NCI-H2227 (cell line): Measurements from ENCODE around the gene MTMR10.
A peak's percentile ranks its signal among the peaks of the same experiment; 100 is the strongest.

ENCODE experiments used
- DNase-seq: peaks from one replicate; lab custom pipeline; 2025; ENCODE audit not compliant: unreplicated experiment; lab: John Stamatoyannopoulos, UW

Gene MTMR10

GRCh38 chr15:31014608-31014925 is 23.1 kb upstream of the MTMR10 start:
- DNase-seq, result no peak

GRCh38 chr15:31013863-31014607 is 22.6 kb upstream of the MTMR10 start:
- DNase-seq, result no peak

GRCh38 chr15:31012455-31012854 is 21.0 kb upstream of the MTMR10 start:
- no peak for DNase-seq

- DNase-seq, result no peak
Observed at GRCh38 chr15:31010036-31010435, 18.6 kb upstream of the MTMR10 start.

- no peak for DNase-seq
Observed at GRCh38 chr15:31005660-31006059, 14.2 kb upstream of the MTMR10 start.

- peak; percentile 23 for DNase-seq
Observed at GRCh38 chr15:31004220-31004733, 12.8 kb upstream of the MTMR10 start.

GRCh38 chr15:31001702-31002101 is 10.3 kb upstream of the MTMR10 start:
- DNase-seq, result no peak

GRCh38 chr15:30999729-31000128 is 8.3 kb upstream of the MTMR10 start:
- DNase-seq, result no peak

- no peak for DNase-seq
Observed at GRCh38 chr15:30997270-30997669, 5.8 kb upstream of the MTMR10 start.

- DNase-seq, result no peak
Observed at GRCh38 chr15:30992249-30992864, 929 bp upstream of the MTMR10 start.

GRCh38 chr15:30990446-30991254 is 778 bp downstream of the MTMR10 start:
- DNase-seq, result no peak

- DNase-seq, result peak; percentile 1
Observed at GRCh38 chr15:30990036-30990435, 1.4 kb downstream of the MTMR10 start.

GRCh38 chr15:30985081-30985531 is 6.3 kb downstream of the MTMR10 start:
- DNase-seq, result no peak

GRCh38 chr15:30984542-30984941 is 6.9 kb downstream of the MTMR10 start:
- DNase-seq, result no peak

GRCh38 chr15:30984118-30984517 is 7.3 kb downstream of the MTMR10 start:
- no peak for DNase-seq

- DNase-seq, result no peak
Observed at GRCh38 chr15:30979457-30979856, 12.0 kb downstream of the MTMR10 start.

- DNase-seq, result no peak
Observed at GRCh38 chr15:30978328-30978727, 13.1 kb downstream of the MTMR10 start.

- no peak for DNase-seq
Observed at GRCh38 chr15:30974112-30974511, 17.3 kb downstream of the MTMR10 start.

GRCh38 chr15:30973379-30973778 is 18.0 kb downstream of the MTMR10 start:
- no peak for DNase-seq

- no peak for DNase-seq
Observed at GRCh38 chr15:30969724-30970123, 21.7 kb downstream of the MTMR10 start.

GRCh38 chr15:30963681-30964080 is 27.7 kb downstream of the MTMR10 start:
- DNase-seq, result no peak

- no peak for DNase-seq
Observed at GRCh38 chr15:30962659-30963058, 28.8 kb downstream of the MTMR10 start.
